GM19395 (cell line): ENCODE results near the gene SERPINE1.
"Not testable (repeated sequence)": the region's sequence is repeated elsewhere in the genome, so short reads cannot be mapped to it uniquely, and the experiment has no call there.

Source experiments
- ATAC-seq: cut with Tn5 transposase; IDR thresholded peaks from one replicate; pipeline ENCODE4 v1.9.1; 2021; ENCODE audit warnings: mild to moderate bottlenecking, moderate library complexity; ENCODE audit not compliant: unreplicated experiment

Gene SERPINE1

GRCh38 chr7:101126651-101127459, at the start of gene SERPINE1:
SERPINE1 (plus strand) TSS chr7:101127104; CDS start chr7:101128394, 1,290 bp downstream.
- peak; percentile 57 for ATAC-seq

GRCh38 chr7:101077303-101078086, 49.4 kb upstream of the SERPINE1 start:
- peak; percentile 85 for ATAC-seq

- ATAC-seq, result no peak
These were observed 45.5 kb upstream of the SERPINE1 start for GRCh38 chr7:101081432-101081831.

- ATAC-seq, result no peak
These were observed 42.1 kb upstream of the SERPINE1 start for GRCh38 chr7:101084865-101085161.

GRCh38 chr7:101085162-101085964, 41.5 kb upstream of the SERPINE1 start, which contains the start of gene TRIM56:
TRIM56 (plus strand) TSS chr7:101085481; CDS start chr7:101087313, 1,832 bp downstream.
- ATAC-seq, result peak; percentile 88

- ATAC-seq, result no peak
These were observed 39.4 kb upstream of the SERPINE1 start for GRCh38 chr7:101087334-101088068.

- ATAC-seq, result no peak
These were observed 38.9 kb upstream of the SERPINE1 start for GRCh38 chr7:101088069-101088425.

GRCh38 chr7:101088858-101089529, 37.9 kb upstream of the SERPINE1 start:
- ATAC-seq, result no peak

- ATAC-seq, result no peak
These were observed 37.0 kb upstream of the SERPINE1 start for GRCh38 chr7:101089876-101090275.

- ATAC-seq, result not testable (repeated sequence)
These were observed 34.5 kb upstream of the SERPINE1 start for GRCh38 chr7:101092266-101092905.

- no peak for ATAC-seq
These were observed 33.0 kb upstream of the SERPINE1 start for GRCh38 chr7:101093906-101094305.

GRCh38 chr7:101094376-101094775, 32.5 kb upstream of the SERPINE1 start:
- no peak for ATAC-seq

GRCh38 chr7:101094791-101095375, 32.0 kb upstream of the SERPINE1 start:
- no peak for ATAC-seq

GRCh38 chr7:101096331-101096956, 30.5 kb upstream of the SERPINE1 start:
- ATAC-seq, result no peak

- no peak for ATAC-seq
These were observed 30.0 kb upstream of the SERPINE1 start for GRCh38 chr7:101096957-101097347.

- ATAC-seq, result no peak
These were observed 29.3 kb upstream of the SERPINE1 start for GRCh38 chr7:101097561-101097960.

- no peak for ATAC-seq
These were observed 26.7 kb upstream of the SERPINE1 start for GRCh38 chr7:101099969-101100781.
